IMR-90 (cell line): ENCODE results near the gene CYTH2. TPM values are rescaled to one million over a fixed set of nuclear protein-coding genes. Genes with fewer than 3 reads are reported as not detected.
A peak's percentile ranks its signal among the peaks of the same experiment; 100 is the strongest.

Source experiments
- ATAC-seq: fragments of 200-7000 bp; cut with Tn5 transposase; 2 replicates; pipeline ENCODE4 v1.9.1; 2020; ENCODE audit warnings: low read depth, mild to moderate bottlenecking, moderate library complexity
- Bru-seq: library from RNA; stranded (reverse); fragments of 400-500 nt; gene quantifications from one replicate; lab custom pipeline; 2021; lab: Mats Ljungman, UMichigan
- BruChase-seq, 2 experiments: library from RNA; stranded (reverse); fragments of 400-500 nt; gene quantifications; one replicate each; lab custom pipeline; 2021; lab: Mats Ljungman, UMichigan
- BruUV-seq: library from RNA; stranded (reverse); fragments of 400-500 nt; replicated peaks from 2 replicates; lab custom pipeline; 2021; lab: Mats Ljungman, UMichigan
- CTCF ChIA-PET: fragments of 300-600 bp; formaldehyde crosslinking; extraction: SDS; loops from one replicate; lab custom pipeline; 2021; ENCODE audit warnings: antibody characterized with exemption; lab: Yijun Ruan, JAX
- POLR2A ChIA-PET: fragments of 300-600 bp; sonication (Branson Sonifier 250); formaldehyde crosslinking; loops from one replicate; lab custom pipeline; 2022; ENCODE audit warnings: antibody characterized with exemption; ENCODE audit not compliant: unreplicated experiment; lab: Charles Lee
- DNase-seq: peaks from one replicate; pipeline ENCODE4 v3.0.0; 2013
- H2AFZ ChIP-seq: replicated peaks from 2 replicates; pipeline ENCODE3; 2013; ENCODE audit warnings: low read length, mild to moderate bottlenecking; ENCODE audit not compliant: poor library complexity
- H2AK5ac ChIP-seq: 2 replicates; pipeline ENCODE4 v1.6.1; 2013; ENCODE audit warnings: low read depth, low read length, inconsistent platforms
- H2AK9ac ChIP-seq: replicated peaks from 2 replicates; pipeline ENCODE3; 2013; ENCODE audit warnings: mild to moderate bottlenecking, low read depth, low read length, moderate library complexity; ENCODE audit not compliant: poor library complexity
- H2BK120ac ChIP-seq: 2 replicates; pipeline ENCODE4 v1.6.1; 2013; ENCODE audit warnings: low read depth, low read length, inconsistent platforms
- H2BK15ac ChIP-seq: 3 replicates; pipeline ENCODE4 v1.6.1; 2013; ENCODE audit warnings: low read depth, low read length, inconsistent platforms
- H2BK20ac ChIP-seq: 2 replicates; pipeline ENCODE4 v1.6.1; 2013; ENCODE audit warnings: low read depth, mild to moderate bottlenecking, inconsistent platforms, low read length, moderate library complexity
- H2BK5ac ChIP-seq: 2 replicates; pipeline ENCODE4 v1.6.1; 2013; ENCODE audit warnings: mild to moderate bottlenecking, low read depth, low read length, inconsistent platforms; ENCODE audit not compliant: poor library complexity, severe bottlenecking
- H3K14ac ChIP-seq: replicated peaks from 2 replicates; pipeline ENCODE4 v1.6.1; 2013; ENCODE audit warnings: low read depth, low read length, inconsistent platforms
- H3K18ac ChIP-seq: 2 replicates; pipeline ENCODE4 v1.6.1; 2013; ENCODE audit warnings: low read depth, low read length, control low read depth
- H3K23ac ChIP-seq: 2 replicates; pipeline ENCODE4 v1.6.1; 2013; ENCODE audit warnings: low read depth, low read length, inconsistent platforms
- H3K27ac ChIP-seq: 2 replicates; pipeline ENCODE4 v1.5.1; 2013; ENCODE audit warnings: mild to moderate bottlenecking, control low read depth, low read length; ENCODE audit not compliant: insufficient read depth
- H3K27me3 ChIP-seq: 2 replicates; pipeline ENCODE4 v1.6.1; 2013; ENCODE audit warnings: low read length; ENCODE audit not compliant: control insufficient read depth, insufficient read depth
- H3K36me3 ChIP-seq: 2 replicates; pipeline ENCODE4 v1.6.1; 2013; ENCODE audit warnings: low read length, mixed read lengths; ENCODE audit not compliant: control insufficient read depth, insufficient read depth
- H3K4ac ChIP-seq: 2 replicates; pipeline ENCODE4 v1.6.1; 2013; ENCODE audit warnings: low read depth, low read length, inconsistent platforms
- H3K4me1 ChIP-seq: 2 replicates; pipeline ENCODE4 v1.6.1; 2013; ENCODE audit warnings: low read length, mixed read lengths; ENCODE audit not compliant: control insufficient read depth, insufficient read depth
- H3K4me2 ChIP-seq: 2 replicates; pipeline ENCODE4 v1.6.1; 2013; ENCODE audit warnings: low read depth, mild to moderate bottlenecking, control low read depth, low read length, moderate library complexity
- H3K4me3 ChIP-seq: 2 replicates; pipeline ENCODE4 v1.5.1; 2013; ENCODE audit warnings: low read depth, mild to moderate bottlenecking, control low read depth, low read length, moderate library complexity; ENCODE audit not compliant: insufficient read depth
- H3K56ac ChIP-seq: 2 replicates; pipeline ENCODE4 v1.6.1; 2013; ENCODE audit warnings: low read length, inconsistent platforms; ENCODE audit not compliant: insufficient read depth; ENCODE audit errors: extremely low read depth
- H3K79me1 ChIP-seq, 2 experiments: 2 replicates each; pipeline ENCODE4 v1.6.1; 2013; ENCODE audit warnings: low read length in 2 of 2, inconsistent platforms in 1 of 2, low read depth in 1 of 2
- H3K9ac ChIP-seq: 2 replicates; pipeline ENCODE4 v1.6.1; 2013; ENCODE audit warnings: low read depth, low read length, control low read depth
- H3K9me1 ChIP-seq: 2 replicates; pipeline ENCODE4 v1.6.1; 2013; ENCODE audit warnings: low read length, inconsistent platforms; ENCODE audit not compliant: insufficient read depth
- H3K9me3 ChIP-seq: 2 replicates; pipeline ENCODE4 v1.6.1; 2013; ENCODE audit warnings: low read length; ENCODE audit not compliant: control insufficient read depth, insufficient read depth
- H4K20me1 ChIP-seq: 2 replicates; pipeline ENCODE4 v1.6.1; 2013; ENCODE audit warnings: low read length, inconsistent platforms; ENCODE audit not compliant: insufficient read depth
- H4K5ac ChIP-seq: 2 replicates; pipeline ENCODE4 v1.6.1; 2013; ENCODE audit warnings: mild to moderate bottlenecking, low read depth, low read length, control low read depth
- H4K8ac ChIP-seq, 2 experiments: 2 replicates each; pipeline ENCODE4 v1.6.1; 2013; ENCODE audit warnings: low read depth in 2 of 2, low read length in 2 of 2, control low read depth in 1 of 2, inconsistent platforms in 1 of 2
- H4K91ac ChIP-seq: 2 replicates; pipeline ENCODE4 v1.6.1; 2013; ENCODE audit warnings: low read depth, low read length, inconsistent platforms; ENCODE audit not compliant: insufficient read depth
- BHLHE40 ChIP-seq: fragments of 150-350 bp; IDR thresholded peaks from 2 replicates; pipeline ENCODE4 v1.6.1; 2016; ENCODE audit warnings: mild to moderate bottlenecking, low read depth, low read length
- CEBPB ChIP-seq: IDR thresholded peaks from 2 replicates; pipeline ENCODE4 v1.6.1; 2012; ENCODE audit warnings: low read depth, low read length, improper control_type of control experiment
- CHD1 ChIP-seq: IDR thresholded peaks from 2 replicates; pipeline ENCODE4 v1.6.1; 2012; ENCODE audit warnings: low read depth, low read length, improper control_type of control experiment
- ELK1 ChIP-seq: fragments of 150-350 bp; IDR thresholded peaks from 2 replicates; pipeline ENCODE4 v1.6.1; 2016; ENCODE audit warnings: low read depth, mild to moderate bottlenecking, low read length, moderate library complexity, borderline replicate concordance
- MAFK ChIP-seq: IDR thresholded peaks from 2 replicates; pipeline ENCODE4 v1.6.1; 2012; ENCODE audit warnings: low read depth, low read length, improper control_type of control experiment
- MAZ ChIP-seq: IDR thresholded peaks from 2 replicates; pipeline ENCODE4 v1.6.1; 2012; ENCODE audit warnings: low read depth, mild to moderate bottlenecking, low read length, improper control_type of control experiment, moderate library complexity, borderline replicate concordance
- MXI1 ChIP-seq: IDR thresholded peaks from 2 replicates; pipeline ENCODE4 v1.6.1; 2012; ENCODE audit warnings: low read depth, mild to moderate bottlenecking, low read length, moderate library complexity, borderline replicate concordance
- POLR2A ChIP-seq: IDR thresholded peaks from 2 replicates; pipeline ENCODE4 v1.6.1; 2012; ENCODE audit warnings: mild to moderate bottlenecking, low read depth, low read length
- RAD21 ChIP-seq: IDR thresholded peaks from 2 replicates; pipeline ENCODE4 v1.6.1; 2012; ENCODE audit warnings: low read length, improper control_type of control experiment
- RFX5 ChIP-seq: IDR thresholded peaks from 2 replicates; pipeline ENCODE4 v1.8.0; 2012; ENCODE audit warnings: low read depth, mild to moderate bottlenecking, low read length, moderate library complexity
- SMC3 ChIP-seq: fragments of 150-350 bp; IDR thresholded peaks from 2 replicates; pipeline ENCODE4 v1.6.1; 2016; ENCODE audit warnings: low read depth, mild to moderate bottlenecking, antibody characterized with exemption, low read length, moderate library complexity
- WGBS, 2 experiments: methylation state at CpG; one replicate each; pipeline versions ENCODE4 v1.1.5 to v1.1.7; 2013; ENCODE audit warnings: missing lambda C conversion rate in 2 of 2; ENCODE audit not compliant: insufficient read length in 1 of 2; ENCODE audit errors: extremely low coverage in 2 of 2; 5-methylcytosine and 5-hydroxymethylcytosine counted together
- dilution Hi-C: fragments of 300-500 bp; cut with HindIII; formaldehyde crosslinking; loops from one replicate; pipeline ENCODE4 v1.14.3; 2018; ENCODE audit warnings: low sequenced_read_pairs; ENCODE audit not compliant: unreplicated experiment
- in situ Hi-C: fragments of 300-500 bp; cut with MboI; formaldehyde crosslinking; loops from 3 replicates; pipeline ENCODE4 v1.14.3; 2019; ENCODE audit warnings: low sequenced_read_pairs, inconsistent platforms, mixed read lengths
- intact Hi-C: fragments of 100-400 bp; cut with micrococcal nuclease; formaldehyde crosslinking; loops from 2 replicates; pipeline ENCODE4 v1.10.0; 2022
- long read RNA-seq: library from polyadenylated mRNA; unstranded; transcript quantifications from one replicate; pipeline ENCODE4 v2.0.0, GENCODE V29; 2021; ENCODE audit not compliant: unreplicated experiment
- polyA plus RNA-seq, 3 experiments: library from polyadenylated mRNA; depleted of rRNA; stranded (reverse); fragments of >200 nt; gene quantifications; 2 replicates each; pipeline ENCODE4 v1.2.3, GENCODE V29; 2012; ENCODE audit warnings: low replicate concordance in 1 of 3
- total RNA-seq: library from RNA; depleted of rRNA; stranded (reverse); fragments of >200 nt; gene quantifications from 2 replicates; pipeline ENCODE4 v1.2.3, GENCODE V29; 2012; rRNA removed

Gene CYTH2
- total RNA-seq (35.8 and 38.3 TPM in 2 replicates), polyA plus RNA-seq (2012; rRNA removed) (56.1 and 62.0 TPM in 2 replicates), Bru-seq, nascent RNA (percentile 85 among the genes with signal in this experiment), BruChase-seq, experiment 1, labeled RNA remaining after a 6-hour chase (percentile 95 among the genes with signal in this experiment), BruChase-seq, experiment 2, labeled RNA remaining after a 2-hour chase (percentile 92 among the genes with signal in this experiment)
- 49.6 and 59.9 TPM in 2 replicates for polyA plus RNA-seq (2012; cell fraction: cytosol; rRNA removed)
- 149 and 158 TPM in 2 replicates for polyA plus RNA-seq (2012; cell fraction: nucleus; rRNA removed; ENCODE audit: low replicate concordance)
- long read RNA-seq, full-length matches to known transcripts: 26 of 72 reads
- long read RNA-seq, partial matches to known transcripts: 43 of 72 reads
- long read RNA-seq, other reads (novel, unspliced or antisense): 3 of 72 reads

- H4K8ac ChIP-seq: peak within 1 kb of the TSS; percentile 79 to 95
- no peaks in the 10 kb centered on the region for H3K9me3 ChIP-seq
- H3K36me3 ChIP-seq: peaks cover 41% of the 10 kb centered on the region
- peak within 1 kb of the TSS; percentile 43; the same call in 1 of the 2 replicates for H4K5ac ChIP-seq
- 0% methylated on average over 21 of the region's 66 CpGs; no CpG with 5 or more reads in 1 of the 2 experiments for WGBS, 2 experiments
- no peaks in the 10 kb centered on the region; the same call in 1 of the 2 replicates for H3K4me1 ChIP-seq
- peak within 1 kb of the TSS; percentile 93 for H3K14ac ChIP-seq
- peak within 1 kb of the TSS; percentile 85 for H4K91ac ChIP-seq
- peak within 1 kb of the TSS; percentile 94 for H2AFZ ChIP-seq
- peak within 1 kb of the TSS; percentile 91 for H3K9ac ChIP-seq
- peak within 1 kb of the TSS; percentile 82 for H3K56ac ChIP-seq
- peak within 1 kb of the TSS; percentile 89 for H2AK5ac ChIP-seq
- no peak for TF ChIP-seq CEBPB
- TF ChIP-seq ELK1: no peak
- peak; percentile 99 for TF ChIP-seq POLR2A
- no peak for TF ChIP-seq SMC3
- no peak for TF ChIP-seq MXI1
- TF ChIP-seq BHLHE40: peak; percentile 41; the same call in 1 of the 2 replicates
- TF ChIP-seq MAFK: no peak
- peak; percentile 88 for TF ChIP-seq MAZ
- TF ChIP-seq RAD21: no peak
- TF ChIP-seq RFX5: no peak
- peak; percentile 96 for TF ChIP-seq CHD1
- H2AK9ac ChIP-seq: peak within 1 kb of the TSS; percentile 99
- peaks cover 15% of the 10 kb centered on the region for H3K9me1 ChIP-seq
- peak within 1 kb of the TSS; percentile 49; the same call in 1 of the 2 replicates for H3K18ac ChIP-seq
- ChIA-PET CTCF (interaction anchor here (0.7 to 1.1 kb wide), 2 partner anchors 20 to 115 kb away, joined by 3 to 4 read pairs; no protein-coding TSS in a partner anchor), POLR2A (no interaction called here)
- no peak within 1 kb of the TSS for H2BK20ac ChIP-seq
- H3K4ac ChIP-seq: peak within 1 kb of the TSS; percentile 83
- intact Hi-C loops: no loop called here
- peak within 1 kb of the TSS; percentile 68 for H3K4me3 ChIP-seq
- peaks cover 44% of the 10 kb centered on the region for H4K20me1 ChIP-seq
- peak within 1 kb of the TSS; percentile 52; the same call in 1 of the 2 replicates for H2BK120ac ChIP-seq
- dilution Hi-C loops: no loop called here
- ATAC-seq: peak; percentile 76
- DNase-seq: peak; percentile 74
- peak within 1 kb of the TSS; percentile 89 for H3K4me2 ChIP-seq
- peak within 1 kb of the TSS; percentile 84 for H2BK5ac ChIP-seq
- H3K79me1 ChIP-seq: peaks cover 27 to 47% of the 10 kb centered on the region in 2 experiments
- H3K27ac ChIP-seq: peak within 1 kb of the TSS; percentile 90
- peak within 1 kb of the TSS; percentile 71 for H3K23ac ChIP-seq
- in situ Hi-C loops: no loop called here
- no peaks in the 10 kb centered on the region for H3K27me3 ChIP-seq
- BruUV-seq: no TSS peak
- H2BK15ac ChIP-seq: no peak within 1 kb of the TSS
Measured at GRCh38 chr19:48469289-48469881, at the start of gene CYTH2. Gene CYTH2, plus strand, starts transcription at chr19:48469369. Its CDS starts 139 bp downstream, at chr19:48469508.
